ENCODE data around the gene USP15.
"Not testable (repeated sequence)": the region's sequence is repeated elsewhere in the genome, so short reads cannot be mapped to it uniquely, and the experiment has no call there.

USP15 gene

GRCh38 chr12:62335057-62335456, 74.9 kb downstream of the USP15 start:
- DNase-seq, result no peak

GRCh38 chr12:62335796-62336195, 75.6 kb downstream of the USP15 start:
- DNase-seq, result no peak

- not testable (repeated sequence) for DNase-seq
These were observed 77.4 kb downstream of the USP15 start for GRCh38 chr12:62337643-62338042.

- DNase-seq, result not testable (repeated sequence)
These were observed 82.6 kb downstream of the USP15 start for GRCh38 chr12:62342614-62343303.

GRCh38 chr12:62343304-62344120, 83.3 kb downstream of the USP15 start:
- not testable (repeated sequence) for DNase-seq

- DNase-seq, result not testable (repeated sequence)
These were observed 84.7 kb downstream of the USP15 start for GRCh38 chr12:62344731-62345556.

- no peak for DNase-seq
These were observed 85.5 kb downstream of the USP15 start for GRCh38 chr12:62345667-62346066.

- DNase-seq, result no peak
These were observed 86.6 kb downstream of the USP15 start for GRCh38 chr12:62346817-62347216.

GRCh38 chr12:62347922-62348650, 87.9 kb downstream of the USP15 start:
- peak; percentile 16 for DNase-seq

GRCh38 chr12:62350554-62350953, 90.3 kb downstream of the USP15 start:
- DNase-seq, result no peak

GRCh38 chr12:62351326-62351725, 91.1 kb downstream of the USP15 start:
- DNase-seq, result no peak

GRCh38 chr12:62361048-62361447, 100.8 kb downstream of the USP15 start:
- DNase-seq, result no peak

- no peak for DNase-seq
These were observed 103.3 kb downstream of the USP15 start for GRCh38 chr12:62363506-62363905.

- DNase-seq, result not testable (repeated sequence)
These were observed 104.5 kb downstream of the USP15 start for GRCh38 chr12:62364697-62365096.

- not testable (repeated sequence) for DNase-seq
These were observed 105.6 kb downstream of the USP15 start for GRCh38 chr12:62365846-62366245.

- DNase-seq, result not testable (repeated sequence)
These were observed 108.4 kb downstream of the USP15 start for GRCh38 chr12:62368430-62369223.

GRCh38 chr12:62370189-62370588, 110.0 kb downstream of the USP15 start:
- DNase-seq, result no peak

- no peak for DNase-seq
These were observed 111.5 kb downstream of the USP15 start for GRCh38 chr12:62371661-62372060.

GRCh38 chr12:62372134-62372533, 111.9 kb downstream of the USP15 start:
- no peak for DNase-seq

- DNase-seq, result no peak
These were observed 112.6 kb downstream of the USP15 start for GRCh38 chr12:62372825-62373224.

- DNase-seq, result no peak
These were observed 115.4 kb downstream of the USP15 start for GRCh38 chr12:62375603-62376002.
